Natural killer cell (primary cell): ENCODE measurements around the gene NECTIN4. TPM values are rescaled to one million over a fixed set of nuclear protein-coding genes. Genes with fewer than 3 reads are reported as not detected.

Experiments used
- ATAC-seq, 3 donors: fragments of 150-1000 bp in 2 of 3; fragments of 200-7000 bp in 1 of 3; cut with Tn5 transposase; 1 replicate in 1 of 3; 2 replicates in 2 of 3; pipeline ENCODE4 v1.10.0; 2021; ENCODE audit warnings: mild to moderate bottlenecking in 2 of 3, moderate library complexity in 2 of 3
- DNase-seq, 2 donors: peaks; one replicate each; pipeline versions ENCODE4 v3.0.0 to v3.0.0-alpha.2; 2013 to 2021; ENCODE audit warnings: mixed read lengths in 1 of 2
- H3K27ac ChIP-seq: one replicate; pipeline ENCODE4 v1.5.1; 2013; ENCODE audit warnings: mild to moderate bottlenecking, low read length
- H3K27me3 ChIP-seq: one replicate; pipeline ENCODE4 v1.6.1; 2013; ENCODE audit warnings: low read length; ENCODE audit not compliant: control insufficient read depth, insufficient read depth
- H3K36me3 ChIP-seq: one replicate; pipeline ENCODE4 v1.6.1; 2013; ENCODE audit warnings: low read length; ENCODE audit not compliant: control insufficient read depth, insufficient read depth
- H3K4me1 ChIP-seq: one replicate; pipeline ENCODE4 v1.6.1; 2013; ENCODE audit warnings: low read length; ENCODE audit not compliant: control insufficient read depth, insufficient read depth
- H3K4me3 ChIP-seq: one replicate; pipeline ENCODE4 v1.5.1; 2013; ENCODE audit warnings: low read length
- H3K9me3 ChIP-seq: one replicate; pipeline ENCODE4 v1.6.1; 2013; ENCODE audit warnings: low read length; ENCODE audit not compliant: control insufficient read depth, insufficient read depth
- H3K27ac Mint-ChIP-seq, 2 donors: one replicate each; pipeline ENCODE4 v1.8.0; 2022; ENCODE audit warnings: mild to moderate bottlenecking in 2 of 2, mixed read lengths in 2 of 2, moderate library complexity in 1 of 2
- H3K27me3 Mint-ChIP-seq, 2 donors: one replicate each; pipeline ENCODE4 v1.8.0; 2022; ENCODE audit warnings: low read depth in 2 of 2, mixed read lengths in 2 of 2
- H3K36me3 Mint-ChIP-seq: one replicate; pipeline ENCODE4 v1.8.0; 2022; ENCODE audit warnings: mixed read lengths
- H3K4me1 Mint-ChIP-seq, 2 donors: one replicate each; pipeline ENCODE4 v1.8.0; 2022; ENCODE audit warnings: mixed read lengths in 2 of 2
- H3K4me3 Mint-ChIP-seq: one replicate; pipeline ENCODE4 v1.8.0; 2022; ENCODE audit warnings: mild to moderate bottlenecking, moderate library complexity, mixed read lengths
- H3K9me3 Mint-ChIP-seq, 2 donors: one replicate each; pipeline ENCODE4 v1.8.0; 2022; ENCODE audit warnings: mixed read lengths in 2 of 2
- CTCF ChIP-seq: fragments of 200-600 bp; IDR thresholded peaks from one replicate; pipeline ENCODE4 v1.8.0; 2022; ENCODE audit warnings: antibody characterized with exemption
- WGBS: methylation state at CpG from one replicate; pipeline ENCODE4 v1.1.7; 2013; ENCODE audit warnings: missing lambda C conversion rate; ENCODE audit not compliant: insufficient coverage; 5-methylcytosine and 5-hydroxymethylcytosine counted together
- intact Hi-C: fragments of 100-400 bp; cut with micrococcal nuclease; formaldehyde crosslinking; loops from one replicate; pipeline ENCODE4 v1.14.2; 2022
- total RNA-seq, 4 donors: library from RNA; stranded (reverse); fragments of 120-200 nt in 1 of 4; gene quantifications; one replicate each; pipeline versions ENCODE4 v1.2.3 to v1.2.4, GENCODE V29; 2013 to 2022

The NECTIN4 gene
- total RNA-seq, 3 donors from 2014 or later (not counting 1 experiment from before 2014, with no cell fraction given) = 0.07 to 0.09 TPM; not detected in 1

- H3K27ac Mint-ChIP-seq = peak overlapping the region; percentile 72 to 80
- intact Hi-C loops = loop anchor here (5.0 kb wide), 2 partner anchors 102 to 332 kb away; no protein-coding TSS in a partner anchor
- ATAC-seq = no peak
Observed at GRCh38 chr1:161099090-161099802, 9.9 kb upstream of the NECTIN4 start.

DNA sequence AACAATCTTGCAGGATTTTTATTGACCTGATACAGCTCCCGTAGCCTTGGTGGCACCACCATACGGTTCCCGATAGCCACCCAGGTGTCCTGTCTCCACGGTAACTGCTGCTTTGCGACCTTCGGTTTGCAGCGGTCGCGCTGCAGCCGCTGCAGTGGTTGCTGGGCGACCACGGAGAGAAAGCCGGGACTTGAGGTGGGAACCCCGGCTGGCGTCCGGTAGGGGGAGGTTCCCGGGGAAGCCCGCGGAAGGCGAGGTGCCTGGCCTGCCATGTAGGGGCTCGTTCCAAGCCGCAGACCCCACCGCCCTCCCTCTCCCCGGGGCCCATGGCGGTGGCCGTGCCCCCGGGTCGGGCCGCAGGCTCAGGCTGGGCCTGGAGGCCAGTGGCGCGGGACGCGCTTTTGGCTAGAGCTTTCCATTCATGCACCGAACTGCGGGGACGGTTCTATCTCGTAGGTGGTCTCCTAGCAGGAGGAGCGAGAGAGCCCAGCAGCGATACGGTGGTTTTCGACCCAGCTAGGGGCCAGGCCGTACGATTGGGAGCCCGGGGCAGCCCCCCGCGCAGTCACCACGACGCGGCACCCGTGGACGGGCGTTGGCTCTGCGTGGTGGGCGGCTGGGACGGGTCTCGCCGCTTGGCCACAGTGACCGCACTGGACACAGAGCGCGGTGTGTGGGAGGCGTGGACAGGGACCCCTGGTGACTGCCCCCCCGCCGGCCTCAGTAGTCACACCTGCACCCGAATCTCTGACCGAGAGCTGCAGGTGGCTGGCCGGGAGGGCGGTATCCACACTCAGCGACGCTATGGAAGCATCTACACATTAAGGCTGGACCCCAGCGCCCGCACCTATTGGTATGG is 9.1 kb upstream of the NECTIN4 start, which contains the start of gene KLHDC9:
TSS of gene KLHDC9 (plus strand) at position 152 of the 859 bp plus-strand sequence. CDS start at position 327, 175 bp downstream.
- H3K27ac ChIP-seq = peak within 1 kb of the TSS; percentile 49
- peak; percentile 57 to 80 (median 71) for ATAC-seq
- peak within 1 kb of the TSS; percentile 97 to 100 for H3K27ac Mint-ChIP-seq
- H3K4me3 ChIP-seq = peak within 1 kb of the TSS; percentile 47
- peaks cover 2 to 3% of the 10 kb centered on the region in 2 donors for H3K9me3 Mint-ChIP-seq
- peaks cover 21% of the 10 kb centered on the region for H3K4me1 ChIP-seq
- peak; percentile 59 to 83 for DNase-seq
- H3K9me3 ChIP-seq = peaks cover 2% of the 10 kb centered on the region
- H3K36me3 Mint-ChIP-seq = peaks cover 6% of the 10 kb centered on the region
- TF ChIP-seq CTCF = no peak
- peak within 1 kb of the TSS; percentile 97 for H3K4me3 Mint-ChIP-seq
- no peaks in the 10 kb centered on the region for H3K27me3 ChIP-seq
- WGBS = 10% methylated on average over 71 of the region's 71 CpGs
- H3K4me1 Mint-ChIP-seq = peaks cover 22% of the 10 kb centered on the region in 2 donors
- peaks cover 0 to 11% of the 10 kb centered on the region in 2 donors for H3K27me3 Mint-ChIP-seq
- peaks cover 18% of the 10 kb centered on the region for H3K36me3 ChIP-seq
- intact Hi-C loops = loop anchor here (5.0 kb wide), 2 partner anchors 101 to 331 kb away; no protein-coding TSS in a partner anchor

More at GRCh38 chr1:161099090-161099802, 9.9 kb upstream of the NECTIN4 start:
- 96% methylated on average over 9 of the region's 9 CpGs for WGBS
- Histone ChIP-seq H3K36me3 (peaks cover 18% of the 10 kb centered on the region), H3K27ac (no peak overlapping the region), H3K4me3 (no peak overlapping the region), H3K27me3 (no peaks in the 10 kb centered on the region), H3K4me1 (peaks cover 21% of the 10 kb centered on the region), H3K9me3 (peaks cover 2% of the 10 kb centered on the region)
- Mint-ChIP-seq H3K27me3 (peaks cover 0 to 8% of the 10 kb centered on the region in 2 donors), H3K4me1 (peaks cover 22% of the 10 kb centered on the region in 2 donors), H3K36me3 (peaks cover 6% of the 10 kb centered on the region), H3K4me3 (peak overlapping the region; percentile 84), H3K9me3 (peaks cover 2 to 3% of the 10 kb centered on the region in 2 donors)
- no peak for DNase-seq
- TF ChIP-seq CTCF = no peak

DNA sequence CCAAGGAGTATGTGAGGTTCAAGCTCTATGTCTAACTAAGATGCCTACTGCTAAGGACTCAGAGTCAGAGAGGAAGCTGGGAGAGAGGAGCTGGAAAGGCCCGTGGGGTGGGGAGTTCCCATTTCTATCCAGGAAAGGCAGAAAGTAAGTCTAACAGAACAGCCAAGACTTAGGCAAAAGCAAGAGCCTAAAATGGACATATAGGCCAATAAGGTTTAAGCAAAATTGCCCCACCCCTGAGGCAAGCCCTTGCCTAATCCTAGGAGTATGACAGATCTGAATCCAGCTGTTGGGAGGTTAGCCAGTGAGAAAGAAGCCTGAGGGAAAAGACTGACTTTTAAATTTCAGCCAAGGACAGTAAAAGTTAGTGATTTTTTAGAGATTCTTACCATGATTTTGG is 7.2 kb upstream of the NECTIN4 start:
- H3K36me3 Mint-ChIP-seq = peaks cover 6% of the 10 kb centered on the region
- Histone ChIP-seq H3K4me1 (peaks cover 21% of the 10 kb centered on the region), H3K27me3 (no peaks in the 10 kb centered on the region), H3K4me3 (no peak overlapping the region), H3K27ac (no peak overlapping the region), H3K36me3 (peaks cover 11% of the 10 kb centered on the region), H3K9me3 (peaks cover 2% of the 10 kb centered on the region)
- 85% methylated on average over 1 of the region's 1 CpG for WGBS
- H3K4me1 Mint-ChIP-seq = peaks cover 22% of the 10 kb centered on the region in 2 donors
- H3K4me3 Mint-ChIP-seq = peak overlapping the region; percentile 97
- peaks cover 2 to 3% of the 10 kb centered on the region in 2 donors for H3K9me3 Mint-ChIP-seq
- intact Hi-C loops = loop anchor here (5.0 kb wide), 2 partner anchors 99 to 329 kb away; no protein-coding TSS in a partner anchor
- ATAC-seq = no peak
- no peak for TF ChIP-seq CTCF
- peaks cover 0 to 11% of the 10 kb centered on the region in 2 donors for H3K27me3 Mint-ChIP-seq
- H3K27ac Mint-ChIP-seq = peak overlapping the region; percentile 97 to 100
- DNase-seq = no peak
